ENCODE measurements around the gene SPHK2.

GRCh38 chr19:48618278-48618915, 909 bp upstream of the SPHK2 start:
- TF ChIP-seq, protein P1, sequence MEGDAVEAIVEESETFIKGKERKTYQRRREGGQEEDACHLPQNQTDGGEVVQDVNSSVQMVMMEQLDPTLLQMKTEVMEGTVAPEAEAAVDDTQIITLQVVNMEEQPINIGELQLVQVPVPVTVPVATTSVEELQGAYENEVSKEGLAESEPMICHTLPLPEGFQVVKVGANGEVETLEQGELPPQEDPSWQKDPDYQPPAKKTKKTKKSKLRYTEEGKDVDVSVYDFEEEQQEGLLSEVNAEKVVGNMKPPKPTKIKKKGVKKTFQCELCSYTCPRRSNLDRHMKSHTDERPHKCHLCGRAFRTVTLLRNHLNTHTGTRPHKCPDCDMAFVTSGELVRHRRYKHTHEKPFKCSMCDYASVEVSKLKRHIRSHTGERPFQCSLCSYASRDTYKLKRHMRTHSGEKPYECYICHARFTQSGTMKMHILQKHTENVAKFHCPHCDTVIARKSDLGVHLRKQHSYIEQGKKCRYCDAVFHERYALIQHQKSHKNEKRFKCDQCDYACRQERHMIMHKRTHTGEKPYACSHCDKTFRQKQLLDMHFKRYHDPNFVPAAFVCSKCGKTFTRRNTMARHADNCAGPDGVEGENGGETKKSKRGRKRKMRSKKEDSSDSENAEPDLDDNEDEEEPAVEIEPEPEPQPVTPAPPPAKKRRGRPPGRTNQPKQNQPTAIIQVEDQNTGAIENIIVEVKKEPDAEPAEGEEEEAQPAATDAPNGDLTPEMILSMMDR (IDR thresholded peaks at IDR 0.05): no peak
- TF ChIP-seq PBX3 (IDR thresholded peaks at IDR 0.05) (no peak), RAD21 (conservative IDR thresholded peaks at IDR 0.05 in 1 of 2, IDR thresholded peaks at IDR 0.05 in 1 of 2) (no peak), POLR2AphosphoS2 (conservative IDR thresholded peaks at IDR 0.05; ENCODE audit: low read length) (no peak), USF2 (IDR thresholded peaks at IDR 0.05) (no peak), HOXA7 (CRISPR knock-in tag; IDR thresholded peaks at IDR 0.05) (no peak), POLR2A (IDR thresholded peaks at IDR 0.05; ENCODE audit: low read length) (no peak), NR3C1 (IDR thresholded peaks at IDR 0.05) (no peak)

Data from A549 (cell line).